ENCODE measurements around the gene SLC29A4.

- TF ChIP-seq POLR2A (IDR thresholded peaks at IDR 0.05) (no peak), CTCF (IDR thresholded peaks at IDR 0.05) (no peak), POLR2AphosphoS5 (IDR thresholded peaks at IDR 0.05; ENCODE audit: insufficient read depth in 1 of 2, low read depth in 1 of 2) (no peak)
Measured at GRCh38 chr7:5330288-5330687, 47.5 kb downstream of the SLC29A4 start.
